Stimulated activated effector memory CD8-positive, alpha-beta T cell treated with anti-CD3 and anti-CD28 coated beads, Interleukin-12 subunit alpha, Interleukin-12 subunit beta, amount 100 ng/mL, for 72 hours (primary cell): ENCODE measurements around the gene TOP3B.

Source experiments
- ATAC-seq: fragments of 150-1000 bp; cut with Tn5 transposase; 2 replicates; pipeline ENCODE4 v1.10.0; 2021
- DNase-seq, 2 donors: peaks; one replicate each; pipeline ENCODE4 v3.0.0; 2021 to 2022; ENCODE audit warnings: low spot score in 2 of 2
- H3K27ac Mint-ChIP-seq: one replicate; pipeline ENCODE4 v1.8.0; 2022; ENCODE audit warnings: mild to moderate bottlenecking, mixed read lengths
- H3K36me3 Mint-ChIP-seq: one replicate; pipeline ENCODE4 v1.8.0; 2022; ENCODE audit warnings: mild to moderate bottlenecking, mixed read lengths
- H3K4me1 Mint-ChIP-seq: one replicate; pipeline ENCODE4 v1.8.0; 2022; ENCODE audit warnings: mixed read lengths
- H3K4me3 Mint-ChIP-seq: one replicate; pipeline ENCODE4 v1.8.0; 2022; ENCODE audit warnings: mild to moderate bottlenecking, mixed read lengths
- H3K9me3 Mint-ChIP-seq: one replicate; pipeline ENCODE4 v1.8.0; 2022; ENCODE audit warnings: mixed read lengths

TOP3B gene

DNA sequence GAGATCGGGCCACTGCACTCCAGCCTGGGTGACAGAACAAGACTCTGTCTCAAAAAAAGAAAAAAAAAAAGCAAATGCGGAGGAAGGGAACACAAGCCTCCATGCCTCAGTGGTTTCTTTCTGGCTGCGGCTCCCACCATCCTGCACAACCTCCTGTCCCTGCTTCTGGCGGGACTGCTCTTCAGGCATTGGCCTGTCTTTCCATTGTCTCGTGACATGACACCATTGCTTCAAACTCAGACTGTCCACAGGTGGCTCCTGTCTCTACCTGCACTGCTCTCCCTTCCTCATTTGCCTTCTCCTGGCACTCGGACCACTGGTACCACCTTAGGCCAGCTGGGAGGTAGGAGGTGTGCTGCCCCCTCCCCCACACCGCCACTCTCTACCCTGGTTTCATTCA, 19.3 kb downstream of the TOP3B start:
- Mint-ChIP-seq H3K9me3 (no peaks in the 10 kb centered on the region), H3K4me1 (no peaks in the 10 kb centered on the region), H3K27ac (no peak overlapping the region), H3K4me3 (no peak overlapping the region), H3K36me3 (peaks cover 64% of the 10 kb centered on the region)
- DNase-seq (no peak), ATAC-seq (no peak)

DNA sequence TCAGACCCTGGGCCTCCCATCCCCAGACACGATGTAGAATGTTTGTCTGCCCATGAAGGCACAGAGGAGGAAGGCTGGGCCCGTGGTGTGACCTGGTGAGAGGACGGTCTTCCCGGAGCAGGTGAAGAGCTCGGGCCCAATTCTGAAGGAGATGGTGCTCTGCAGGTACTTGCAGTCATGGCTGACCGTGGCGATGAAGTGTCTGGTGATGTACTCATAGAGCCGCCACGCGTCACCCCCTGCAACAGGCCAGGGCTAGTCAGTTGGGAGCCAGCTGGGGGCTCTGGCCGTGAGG, 20.0 kb downstream of the TOP3B start:
- Mint-ChIP-seq H3K36me3 (peaks cover 61% of the 10 kb centered on the region), H3K9me3 (no peaks in the 10 kb centered on the region), H3K27ac (no peak overlapping the region), H3K4me1 (no peaks in the 10 kb centered on the region), H3K4me3 (no peak overlapping the region)
- ATAC-seq (no peak), DNase-seq (no peak)

DNA sequence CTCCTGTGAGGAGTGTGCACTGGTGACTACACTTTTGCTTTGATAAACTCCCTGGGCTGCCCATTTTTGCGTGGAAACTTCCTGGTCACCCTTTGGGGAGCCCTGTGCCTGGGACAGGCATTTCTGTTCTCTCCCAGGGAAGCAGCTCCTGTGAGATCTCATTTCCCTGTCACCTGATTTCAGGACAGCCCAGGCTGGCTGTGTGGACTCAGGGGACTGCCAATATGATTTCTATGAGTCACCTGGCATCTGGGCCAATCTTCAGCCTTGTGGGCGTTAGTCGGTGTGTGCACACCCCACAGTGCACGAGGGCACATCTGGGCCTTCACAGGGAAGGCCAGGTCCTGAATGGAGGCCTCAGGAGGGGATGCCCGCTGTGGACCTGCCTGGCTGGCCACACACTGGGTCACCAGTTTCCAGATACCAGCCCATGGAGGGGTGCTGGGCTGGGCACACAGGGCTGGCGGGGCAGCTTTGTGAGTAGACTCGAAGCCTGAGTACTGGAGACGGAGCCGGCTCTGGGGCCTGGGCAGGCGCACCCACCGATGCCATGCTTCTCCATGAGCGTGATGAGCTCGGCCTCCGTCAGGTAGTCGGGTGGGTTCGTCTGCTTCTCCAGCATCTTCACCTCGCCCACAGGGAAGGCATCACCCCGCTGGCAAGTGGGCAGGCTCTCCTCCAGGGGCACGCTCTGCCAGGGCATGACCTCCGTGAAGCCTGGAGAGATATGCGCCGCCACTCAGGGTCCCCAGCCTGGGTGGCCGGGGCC, 20.5 kb downstream of the TOP3B start:
- no peak for ATAC-seq
- Mint-ChIP-seq H3K9me3 (no peaks in the 10 kb centered on the region), H3K36me3 (peaks cover 57% of the 10 kb centered on the region), H3K4me1 (no peaks in the 10 kb centered on the region), H3K4me3 (no peak overlapping the region), H3K27ac (no peak overlapping the region)
- DNase-seq = no peak

DNA sequence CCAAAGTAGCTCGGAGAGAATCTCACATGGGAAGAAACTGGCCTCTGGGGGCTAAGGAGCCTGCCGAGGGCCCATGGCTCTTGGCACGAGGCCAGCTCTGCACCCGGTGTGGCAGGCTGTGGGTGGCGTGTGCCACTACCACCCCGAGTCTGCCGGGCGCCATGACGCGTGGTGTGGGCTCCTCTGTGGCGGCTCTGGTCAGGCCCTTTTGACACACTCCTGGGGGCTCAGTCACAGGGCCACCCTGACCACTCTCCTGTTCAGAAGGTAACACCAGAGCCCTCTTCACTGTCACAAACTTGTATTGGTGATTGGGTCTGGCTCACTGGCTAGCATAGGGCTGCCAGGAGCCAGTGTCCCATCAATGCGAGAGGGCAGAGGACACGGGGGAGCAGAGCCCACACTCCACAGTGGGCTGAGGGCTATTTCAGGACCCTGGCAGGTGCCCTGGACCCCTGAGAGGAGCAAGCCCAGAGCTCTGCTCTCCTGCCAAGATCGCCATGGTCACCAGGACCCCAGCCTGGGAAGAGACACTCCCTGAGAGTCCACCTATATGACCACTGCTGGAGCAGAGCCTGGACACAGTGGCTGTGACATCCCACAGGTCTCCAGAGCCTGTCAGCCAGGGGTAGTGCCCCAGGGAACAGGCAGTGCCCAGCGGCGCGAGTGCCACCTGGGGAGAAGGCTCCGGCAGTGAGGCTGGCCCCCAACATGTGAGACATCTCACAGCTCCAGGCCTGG, 21.3 kb downstream of the TOP3B start:
- Mint-ChIP-seq H3K27ac (no peak overlapping the region), H3K9me3 (no peaks in the 10 kb centered on the region), H3K36me3 (peaks cover 49% of the 10 kb centered on the region), H3K4me1 (no peaks in the 10 kb centered on the region), H3K4me3 (no peak overlapping the region)
- ATAC-seq (no peak), DNase-seq (no peak)

DNA sequence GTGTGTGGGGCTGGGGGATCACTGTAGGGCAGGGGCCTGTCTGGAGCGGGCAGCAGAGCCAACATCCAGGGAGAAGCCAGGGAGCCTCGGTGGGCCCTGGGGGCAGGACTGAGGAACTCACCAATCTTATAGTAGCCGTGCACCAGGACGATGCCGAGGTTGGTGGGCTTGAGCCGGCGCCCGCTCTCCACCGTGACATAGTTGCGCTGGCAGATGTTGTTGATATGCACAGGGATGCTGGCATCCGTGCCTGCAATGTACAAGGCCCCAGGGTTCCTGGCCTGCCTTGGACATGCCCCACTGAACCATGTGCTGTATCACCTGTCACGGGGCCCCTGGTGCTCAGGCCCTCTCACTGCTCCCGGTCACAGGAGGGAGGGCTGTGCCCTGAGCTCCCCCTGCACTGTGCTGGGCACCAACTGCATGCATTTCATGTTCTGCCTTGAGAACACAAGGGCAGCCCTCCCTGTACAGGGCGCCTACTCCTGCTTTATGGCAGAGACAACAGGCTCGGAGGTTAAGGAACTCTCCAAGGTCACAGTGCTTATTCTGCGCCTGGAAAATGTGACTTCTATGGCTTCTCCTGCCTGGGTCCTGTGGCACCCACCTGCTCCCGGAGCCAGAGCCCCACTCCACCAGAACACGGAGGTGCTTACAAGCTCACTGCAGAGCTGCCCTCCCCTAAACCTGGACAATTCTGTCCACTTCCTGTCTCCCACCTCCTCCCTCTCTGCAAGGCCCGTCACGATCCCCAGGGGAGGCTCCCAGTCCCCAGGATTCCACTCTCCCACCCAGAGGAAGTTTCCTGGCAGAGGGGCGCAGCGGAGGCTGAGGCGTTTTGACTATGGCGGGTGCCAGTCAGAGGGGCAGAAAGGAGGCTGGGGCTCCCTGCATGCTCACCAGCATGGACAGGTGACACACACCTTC, 22.1 kb downstream of the TOP3B start:
- Mint-ChIP-seq H3K4me1 (no peaks in the 10 kb centered on the region), H3K27ac (no peak overlapping the region), H3K4me3 (no peak overlapping the region), H3K9me3 (no peaks in the 10 kb centered on the region), H3K36me3 (peaks cover 42% of the 10 kb centered on the region)
- DNase-seq = no peak
- ATAC-seq = no peak

DNA sequence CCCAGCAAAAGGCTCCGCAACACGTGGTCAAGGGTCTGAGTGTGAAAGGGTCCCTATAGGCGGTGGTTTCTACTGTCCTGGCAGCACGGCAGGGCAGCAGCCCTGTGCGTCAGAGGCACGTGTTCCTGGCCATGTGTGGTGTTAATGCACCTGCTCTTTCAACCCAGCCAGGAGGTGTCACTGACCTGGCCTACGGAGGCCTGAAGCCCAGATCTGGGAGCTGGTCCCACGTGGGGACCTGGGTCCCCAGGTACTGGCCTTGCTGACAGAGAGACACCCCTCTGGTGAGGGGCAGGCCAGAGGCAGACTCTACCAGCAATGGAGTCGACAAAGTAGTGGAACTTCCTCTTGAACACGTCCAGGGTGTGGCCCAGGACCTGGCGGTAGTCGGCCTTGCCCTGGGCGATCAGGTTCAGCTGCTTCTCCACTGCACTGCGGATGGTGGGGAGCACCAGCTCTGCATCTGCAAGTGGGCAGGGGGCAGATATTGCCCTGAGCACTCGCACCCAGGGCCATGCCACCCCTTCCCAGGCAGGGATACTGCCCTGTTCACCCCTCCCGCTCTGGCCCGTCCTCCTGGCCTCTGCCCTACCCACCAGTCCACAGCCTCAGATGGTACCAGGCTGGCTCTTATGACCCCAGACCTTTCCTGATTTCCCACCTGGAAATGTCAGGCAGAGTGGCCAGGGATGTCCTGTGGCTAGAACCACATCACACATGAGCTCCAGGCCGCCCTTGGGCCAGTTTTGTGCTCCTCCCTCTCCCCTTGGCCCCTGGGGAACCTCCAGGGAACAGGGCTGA, 23.1 kb downstream of the TOP3B start:
- H3K36me3 Mint-ChIP-seq = peaks cover 34% of the 10 kb centered on the region
- H3K9me3 Mint-ChIP-seq = no peaks in the 10 kb centered on the region
- H3K4me3 Mint-ChIP-seq = no peak overlapping the region
- DNase-seq (no peak), ATAC-seq (no peak)
- H3K4me1 Mint-ChIP-seq = no peaks in the 10 kb centered on the region
- H3K27ac Mint-ChIP-seq = no peak overlapping the region

DNA sequence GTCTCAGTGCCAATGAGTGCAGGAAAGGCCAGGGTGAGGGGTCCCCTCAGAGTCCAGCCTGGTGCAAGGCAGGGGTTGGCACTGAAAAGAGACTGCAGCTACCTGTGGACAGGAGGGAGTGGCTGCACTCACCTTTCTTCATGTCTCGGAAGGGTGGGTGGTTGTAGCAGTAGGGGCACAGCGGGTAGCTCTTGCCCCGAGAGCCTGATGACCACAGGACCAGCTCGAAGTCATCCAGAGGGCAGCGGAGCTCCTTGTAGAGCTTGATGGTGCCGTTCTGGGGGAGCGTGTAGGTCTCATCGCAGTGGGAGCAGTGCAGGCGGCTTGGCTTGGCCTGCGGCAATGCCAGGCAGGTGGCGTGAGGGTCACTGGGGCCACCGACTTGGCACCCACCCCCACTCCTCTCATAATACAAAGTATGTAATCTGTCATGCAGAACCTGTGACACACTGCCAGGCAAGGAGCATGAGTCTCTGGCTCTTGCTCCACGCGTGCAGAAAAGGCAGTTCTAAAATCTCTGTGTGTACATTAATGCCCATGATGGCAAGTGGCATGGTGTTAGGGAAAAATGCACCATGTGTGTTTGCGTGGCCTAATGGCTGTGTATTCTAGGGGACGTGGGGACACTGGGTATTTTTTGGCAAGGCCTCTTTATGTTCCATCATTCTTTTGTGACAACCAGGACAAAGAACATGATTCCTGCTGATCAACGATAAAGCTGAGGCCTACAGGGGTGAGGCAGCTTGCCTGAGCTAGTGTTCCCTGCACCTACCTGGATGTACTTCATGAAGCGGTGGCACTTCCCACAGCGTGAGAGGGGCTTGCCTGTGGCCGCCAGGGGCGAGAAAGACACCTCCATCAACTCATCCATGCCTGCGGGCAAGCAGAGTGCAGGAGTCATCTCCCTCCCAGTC, 24.0 kb downstream of the TOP3B start:
- ATAC-seq = no peak
- peaks cover 25% of the 10 kb centered on the region for H3K36me3 Mint-ChIP-seq

DNA sequence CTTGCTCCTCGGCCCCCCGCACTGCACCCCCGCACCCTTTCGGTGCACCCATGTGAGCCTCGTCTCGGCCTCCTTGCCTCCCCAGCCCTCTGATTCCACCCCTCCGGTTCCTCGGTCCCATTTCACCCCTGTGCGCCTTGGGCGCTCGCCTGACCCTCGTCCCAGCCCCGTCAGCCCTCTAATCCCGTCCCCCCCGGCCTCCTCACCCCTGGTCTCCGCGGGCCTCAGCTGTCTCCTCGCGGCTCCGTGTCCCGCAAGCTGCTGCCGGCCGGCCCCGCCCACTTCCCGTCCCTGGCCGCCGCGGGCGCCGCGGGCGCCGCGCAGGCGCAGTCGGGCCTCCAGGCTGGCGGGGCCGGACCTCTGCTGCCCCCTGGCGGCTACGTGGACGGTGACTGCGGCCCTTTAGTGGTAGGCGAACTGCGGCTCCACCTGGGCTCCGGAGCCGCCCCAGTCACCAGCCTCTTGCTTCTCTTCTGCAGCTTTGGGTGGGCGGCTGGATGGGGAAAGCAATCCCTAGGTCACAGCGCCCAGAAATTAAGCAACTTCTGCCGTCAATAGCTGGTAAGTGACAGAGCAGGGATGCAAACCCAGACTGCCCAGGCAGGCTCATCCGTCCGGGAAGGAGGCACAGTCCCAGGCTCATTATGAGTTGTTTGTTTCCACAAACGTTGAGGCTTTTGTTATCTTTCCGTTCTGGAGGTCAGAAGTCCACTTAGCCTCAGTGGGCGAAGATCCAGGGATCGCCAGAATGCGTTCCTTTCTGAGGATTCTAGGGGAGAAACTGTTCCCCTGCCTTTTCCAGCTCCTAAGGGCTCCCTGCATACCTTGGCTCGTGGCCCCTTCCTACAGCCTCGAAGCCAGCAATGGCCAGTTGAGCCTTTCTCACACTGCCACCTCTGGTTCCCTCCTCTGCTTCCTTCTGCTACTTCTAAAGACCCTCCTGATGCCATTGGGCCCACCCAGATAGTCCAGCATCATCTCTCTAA, 29.7 kb downstream of the TOP3B start, which contains the start of gene PPM1F:
Gene PPM1F (minus strand): TSS at position 263 of the 986 bp plus-strand sequence. CDS start 6,800 bp downstream, outside the sequence.
- DNase-seq = peak; percentile 97 to 99
- H3K4me3 Mint-ChIP-seq = peak within 1 kb of the TSS; percentile 73
- H3K9me3 Mint-ChIP-seq = no peaks in the 10 kb centered on the region
- peak within 1 kb of the TSS; percentile 61 for H3K27ac Mint-ChIP-seq
- peaks cover 31% of the 10 kb centered on the region for H3K4me1 Mint-ChIP-seq
- H3K36me3 Mint-ChIP-seq = peaks cover 6% of the 10 kb centered on the region
- peak; percentile 87 for ATAC-seq

More for the DNA sequence above, 24.0 kb downstream of the TOP3B start:
- Mint-ChIP-seq H3K9me3 (no peaks in the 10 kb centered on the region), H3K27ac (no peak overlapping the region), H3K4me1 (no peaks in the 10 kb centered on the region), H3K4me3 (no peak overlapping the region)
- no peak for DNase-seq

DNA sequence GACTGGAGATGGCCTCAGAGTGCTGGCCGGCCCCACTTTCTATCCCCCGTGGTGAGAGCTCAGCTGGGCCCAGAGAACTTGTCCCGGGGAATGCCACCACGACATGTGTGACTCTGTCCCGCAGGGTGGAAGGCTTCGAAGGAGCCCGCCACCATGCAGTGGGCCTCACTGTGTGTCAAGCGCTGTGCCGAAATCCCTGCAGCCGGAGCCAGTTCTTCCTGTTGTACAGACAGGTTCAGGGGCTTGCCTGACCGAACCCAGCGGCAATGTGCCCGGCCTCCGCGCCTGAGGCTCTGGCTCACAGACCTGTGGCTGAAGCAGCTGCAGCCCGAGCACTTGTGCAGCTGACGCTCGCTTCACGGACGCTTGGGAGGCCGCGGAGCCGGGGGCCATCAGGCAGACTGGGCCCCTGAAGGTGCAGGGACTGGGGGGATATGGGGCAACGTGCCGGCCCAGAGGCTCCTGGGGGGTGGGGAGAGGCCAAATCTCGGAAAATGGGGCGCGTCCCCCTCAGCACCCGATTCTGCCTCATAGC, 30.6 kb downstream of the TOP3B start:
- peak; percentile 18 for ATAC-seq
- Mint-ChIP-seq H3K9me3 (no peaks in the 10 kb centered on the region), H3K27ac (peak overlapping the region; percentile 61), H3K36me3 (peaks cover 6% of the 10 kb centered on the region), H3K4me3 (peak overlapping the region; percentile 73), H3K4me1 (peaks cover 36% of the 10 kb centered on the region)
- peak in 1 of 2 donors; percentile 58 for DNase-seq

DNA sequence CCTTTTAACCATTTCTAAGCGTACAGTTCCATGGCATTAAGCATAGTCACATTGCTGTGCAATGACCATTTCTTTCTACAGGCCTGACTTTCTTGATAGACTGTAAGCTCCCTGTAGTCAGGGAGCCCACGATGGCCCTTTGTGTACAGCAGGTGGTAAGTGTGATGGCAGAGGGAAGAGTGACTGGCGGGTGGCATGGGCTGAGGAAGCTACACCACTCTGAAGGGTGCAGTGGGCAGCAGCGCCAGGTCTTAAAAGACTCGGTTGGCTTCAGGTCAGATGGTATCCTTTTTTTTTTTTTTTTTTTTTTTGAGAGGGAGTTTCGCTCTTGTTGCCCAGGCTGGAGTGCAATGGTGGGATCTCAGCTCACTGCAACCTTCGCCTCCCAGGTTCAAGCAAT, 31.5 kb downstream of the TOP3B start:
- ATAC-seq = no peak
- Mint-ChIP-seq H3K9me3 (no peaks in the 10 kb centered on the region), H3K36me3 (peaks cover 7% of the 10 kb centered on the region), H3K4me3 (peak overlapping the region; percentile 73), H3K4me1 (peaks cover 41% of the 10 kb centered on the region), H3K27ac (no peak overlapping the region)
- no peak for DNase-seq

DNA sequence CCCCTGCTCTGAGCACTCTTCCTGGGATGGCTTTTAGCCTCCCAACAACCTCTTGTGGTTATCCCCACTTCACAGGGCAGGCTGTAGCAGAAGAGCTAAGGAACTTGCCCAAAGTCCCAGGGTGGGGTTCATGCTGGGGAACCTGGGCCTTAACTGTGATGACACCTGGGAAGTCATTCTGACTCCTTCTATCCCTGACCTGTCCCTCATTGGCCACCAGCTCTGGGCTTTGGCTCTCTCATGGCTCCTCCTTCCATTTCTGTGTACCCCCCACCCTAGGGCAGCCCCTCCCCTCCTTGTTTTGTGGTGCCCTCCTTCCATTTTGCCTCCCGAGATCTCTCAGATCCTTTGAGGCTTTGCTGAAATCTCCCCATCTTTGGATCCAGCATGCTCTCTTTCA, 32.6 kb downstream of the TOP3B start:
- no peak for ATAC-seq
- DNase-seq = no peak
- Mint-ChIP-seq H3K4me1 (peaks cover 44% of the 10 kb centered on the region), H3K4me3 (no peak overlapping the region), H3K27ac (no peak overlapping the region), H3K9me3 (no peaks in the 10 kb centered on the region), H3K36me3 (peaks cover 12% of the 10 kb centered on the region)

DNA sequence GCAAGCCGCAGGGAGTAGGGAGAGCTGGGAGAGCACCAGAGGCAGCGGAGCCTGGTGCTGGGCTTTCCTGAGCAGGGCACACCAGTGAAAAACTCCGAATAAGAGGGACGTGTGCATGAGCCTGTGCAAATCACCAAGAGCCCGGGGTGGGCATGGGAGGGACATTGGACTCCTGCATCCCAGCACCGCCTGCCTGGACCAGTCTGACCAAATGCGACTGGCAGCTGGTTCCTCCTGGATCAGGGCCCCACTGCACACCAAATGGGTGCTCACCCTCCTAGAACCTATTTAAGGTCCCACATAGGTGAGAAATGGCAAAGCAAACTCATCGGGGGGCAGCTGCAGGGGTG, 33.0 kb downstream of the TOP3B start:
- H3K36me3 Mint-ChIP-seq = peaks cover 12% of the 10 kb centered on the region
- peaks cover 44% of the 10 kb centered on the region for H3K4me1 Mint-ChIP-seq
- H3K9me3 Mint-ChIP-seq = no peaks in the 10 kb centered on the region
- DNase-seq = no peak
- no peak overlapping the region for H3K27ac Mint-ChIP-seq
- no peak for ATAC-seq
- H3K4me3 Mint-ChIP-seq = no peak overlapping the region
